Osteoblast (primary cell): ENCODE data around the gene SLC15A3. TPM values are rescaled to one million over a fixed set of nuclear protein-coding genes. Genes with fewer than 3 reads are reported as not detected.
A peak's percentile ranks its signal among the peaks of the same experiment; 100 is the strongest.

Experiments used
- DNase-seq: peaks from one replicate; pipeline ENCODE4 v3.0.0; 2011; ENCODE audit warnings: low spot score, mixed read lengths; ENCODE audit not compliant: insufficient read length; ENCODE audit errors: missing footprints
- H2AFZ ChIP-seq: 2 replicates; pipeline ENCODE4 v1.6.0; 2011; ENCODE audit warnings: mild to moderate bottlenecking, low read length
- H3K27ac ChIP-seq: 2 replicates; pipeline ENCODE4 v1.5.1; 2011; ENCODE audit warnings: mild to moderate bottlenecking, low read depth, low read length, moderate library complexity
- H3K27me3 ChIP-seq: 2 replicates; pipeline ENCODE4 v1.6.0; 2012; ENCODE audit warnings: mild to moderate bottlenecking, control low read depth, inconsistent platforms, low read length, moderate library complexity; ENCODE audit not compliant: insufficient read depth
- H3K36me3 ChIP-seq: 2 replicates; pipeline ENCODE4 v1.5.1; 2011; ENCODE audit warnings: mild to moderate bottlenecking, low read length, control low read depth, moderate library complexity; ENCODE audit not compliant: insufficient read depth
- H3K4me1 ChIP-seq: 2 replicates; pipeline ENCODE4 v1.5.1; 2011; ENCODE audit warnings: mild to moderate bottlenecking, low read length, control low read depth, moderate library complexity; ENCODE audit not compliant: insufficient read depth
- H3K4me2 ChIP-seq: 2 replicates; pipeline ENCODE4 v1.6.0; 2011; ENCODE audit warnings: mild to moderate bottlenecking, low read length; ENCODE audit not compliant: insufficient read depth
- H3K4me3 ChIP-seq: fragments of 200-600 bp; sonication (generic); 3 replicates; pipeline ENCODE4 v1.5.1; 2012; ENCODE audit warnings: mild to moderate bottlenecking, low read length, inconsistent platforms; ENCODE audit not compliant: insufficient read depth
- H3K79me2 ChIP-seq: 2 replicates; pipeline ENCODE4 v1.6.0; 2012; ENCODE audit warnings: mild to moderate bottlenecking, low read length, control low read depth, inconsistent platforms; ENCODE audit not compliant: insufficient read depth
- H3K9me3 ChIP-seq: 2 replicates; pipeline ENCODE4 v1.5.1; 2011; ENCODE audit warnings: low read depth, low read length, control low read depth
- H4K20me1 ChIP-seq: 2 replicates; pipeline ENCODE4 v1.6.0; 2012; ENCODE audit warnings: mild to moderate bottlenecking, low read length, control low read depth; ENCODE audit not compliant: insufficient read depth
- CTCF ChIP-seq: IDR thresholded peaks from 2 replicates; pipeline ENCODE4 v1.5.1; 2011; ENCODE audit warnings: mild to moderate bottlenecking, low read depth, low read length, moderate library complexity; ENCODE audit errors: extremely low read depth
- total RNA-seq: library from RNA; depleted of rRNA; stranded (reverse); fragments of >200 nt; gene quantifications from 2 replicates; pipeline ENCODE4 v1.2.3, GENCODE V29; 2012

SLC15A3 gene
- 10.9 and 13.0 TPM in 2 replicates for total RNA-seq

GRCh38 chr11:60951904-60952741, at the start of gene SLC15A3:
SLC15A3 (minus strand) TSS chr11:60952176; CDS start chr11:60951551, 625 bp downstream.
- TF ChIP-seq CTCF, result no peak
- H3K36me3 ChIP-seq, result no peaks in the 10 kb centered on the region
- peak; percentile 89 for DNase-seq
- no peaks in the 10 kb centered on the region for H4K20me1 ChIP-seq
- H3K9me3 ChIP-seq, result no peaks in the 10 kb centered on the region
- peak within 1 kb of the TSS; percentile 99 for H2AFZ ChIP-seq
- H3K27me3 ChIP-seq, result no peaks in the 10 kb centered on the region
- peak within 1 kb of the TSS; percentile 78 for H3K4me3 ChIP-seq
- H3K4me2 ChIP-seq, result peak within 1 kb of the TSS; percentile 95
- peak within 1 kb of the TSS; percentile 62 for H3K27ac ChIP-seq
- H3K4me1 ChIP-seq, result peaks cover 8% of the 10 kb centered on the region
- H3K79me2 ChIP-seq, result no peaks in the 10 kb centered on the region

- H3K4me2 ChIP-seq, result no peak overlapping the region
- H3K36me3 ChIP-seq, result no peaks in the 10 kb centered on the region
- no peak overlapping the region for H3K27ac ChIP-seq
- no peaks in the 10 kb centered on the region for H4K20me1 ChIP-seq
- H2AFZ ChIP-seq, result no peak overlapping the region
- no peaks in the 10 kb centered on the region for H3K9me3 ChIP-seq
- DNase-seq, result peak; percentile 79
- H3K79me2 ChIP-seq, result no peaks in the 10 kb centered on the region
- no peak overlapping the region for H3K4me3 ChIP-seq
- H3K4me1 ChIP-seq, result peaks cover 4% of the 10 kb centered on the region
- peaks cover 28% of the 10 kb centered on the region for H3K27me3 ChIP-seq
- no peak for TF ChIP-seq CTCF
These were observed 48.5 kb upstream of the SLC15A3 start for GRCh38 chr11:61000426-61000825.

- no peak for DNase-seq
- Histone ChIP-seq H3K36me3 (no peaks in the 10 kb centered on the region), H3K27ac (no peak overlapping the region), H3K4me2 (no peak overlapping the region), H4K20me1 (no peaks in the 10 kb centered on the region), H3K4me1 (no peaks in the 10 kb centered on the region), H3K4me3 (no peak overlapping the region), H3K9me3 (no peaks in the 10 kb centered on the region), H3K27me3 (peaks cover 20% of the 10 kb centered on the region), H2AFZ (no peak overlapping the region), H3K79me2 (no peaks in the 10 kb centered on the region)
- TF ChIP-seq CTCF, result no peak
These were observed 44.6 kb upstream of the SLC15A3 start for GRCh38 chr11:60996381-60997138.

GRCh38 chr11:60995798-60996197, 43.8 kb upstream of the SLC15A3 start:
- no peak for TF ChIP-seq CTCF
- no peak for DNase-seq
- Histone ChIP-seq H4K20me1 (no peaks in the 10 kb centered on the region), H3K27me3 (peaks cover 18% of the 10 kb centered on the region), H2AFZ (no peak overlapping the region), H3K27ac (no peak overlapping the region), H3K36me3 (no peaks in the 10 kb centered on the region), H3K9me3 (no peaks in the 10 kb centered on the region), H3K4me3 (no peak overlapping the region), H3K79me2 (no peaks in the 10 kb centered on the region), H3K4me1 (no peaks in the 10 kb centered on the region), H3K4me2 (no peak overlapping the region)
